Uterine smooth muscle cell (primary cell): Measurements from ENCODE around the gene GUCY2F. TPM values are rescaled to one million over a fixed set of nuclear protein-coding genes. Genes with fewer than 3 reads are reported as not detected.

Experiments
- total RNA-seq: library from RNA; depleted of rRNA; stranded (reverse); fragments of >200 nt; gene quantifications from 2 replicates; pipeline ENCODE4 v1.2.3, GENCODE V29; 2014

GUCY2F gene
- total RNA-seq, result 0.11 and 0.12 TPM in 2 replicates

GRCh38 chrX:109481986-109482385 is at the start of gene GUCY2F:
GUCY2F (minus strand) TSS chrX:109482086; CDS start chrX:109475936, 6,150 bp downstream.

Other genes with a start within 250 kb of the GUCY2F start
- gene NXT2, start 54.8 kb upstream of the GUCY2F start, total RNA-seq, result 11.7 and 14.3 TPM in 2 replicates
- gene KCNE5, start 143.1 kb upstream of the GUCY2F start, total RNA-seq, result 0.12 and 0.33 TPM in 2 replicates